GM10248 (cell line): ENCODE results near the gene HMOX1.
"Not testable (repeated sequence)": the region's sequence is repeated elsewhere in the genome, so short reads cannot be mapped to it uniquely, and the experiment has no call there.

ENCODE experiments used
- CTCF ChIA-PET: fragments of 300-600 bp; sonication (Branson Sonifier 250); formaldehyde crosslinking; extraction: SDS; loops from one replicate; lab custom pipeline; 2021; ENCODE audit warnings: antibody characterized with exemption; lab: Yijun Ruan, JAX
- POLR2A ChIA-PET: fragments of 350-650 bp; sonication (Branson Sonifier 250); formaldehyde crosslinking; extraction: SDS; loops from one replicate; lab custom pipeline; 2020; ENCODE audit warnings: antibody characterized with exemption; lab: Yijun Ruan, JAX
- DNase-seq: peaks from one replicate; pipeline ENCODE4 v3.0.0; 2012; ENCODE audit errors: extremely low spot score
- TF ChIP-seq, protein P1 (sequence below): IDR thresholded peaks from 2 replicates; pipeline ENCODE4 v1.5.1; 2012; ENCODE audit warnings: mild to moderate bottlenecking, low read depth; ENCODE audit errors: extremely low read depth, missing control alignments, control extremely low read depth

Gene HMOX1

DNA sequence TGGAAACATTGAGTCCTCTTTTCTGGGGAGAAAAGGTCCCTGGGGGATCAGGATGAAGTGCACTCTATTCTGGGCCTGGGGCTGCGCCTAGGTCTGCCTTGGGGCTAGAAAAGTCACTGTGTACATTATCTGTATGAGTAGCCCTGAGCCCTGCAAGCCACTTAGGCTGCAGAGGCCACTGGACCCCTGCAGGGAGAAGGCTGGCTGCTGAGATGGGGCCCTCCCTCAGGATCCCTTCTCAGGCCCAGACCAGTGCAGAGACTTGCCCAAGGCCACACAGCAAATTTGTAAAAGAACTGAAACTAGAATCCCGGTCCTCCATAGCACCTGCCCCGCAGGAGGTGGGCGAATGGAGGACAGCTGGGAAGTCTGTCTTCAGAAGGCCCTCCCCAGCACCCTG lies 26.8 kb upstream of the HMOX1 start:
- ChIA-PET POLR2A (no interaction called here), CTCF (interaction anchor here (1.3 to 2.2 kb wide), 6 partner anchors 8 to 770 kb away, joined by 3 to 13 read pairs (median 5); no protein-coding TSS in a partner anchor)
- DNase-seq, result no peak
- TF ChIP-seq, protein P1, sequence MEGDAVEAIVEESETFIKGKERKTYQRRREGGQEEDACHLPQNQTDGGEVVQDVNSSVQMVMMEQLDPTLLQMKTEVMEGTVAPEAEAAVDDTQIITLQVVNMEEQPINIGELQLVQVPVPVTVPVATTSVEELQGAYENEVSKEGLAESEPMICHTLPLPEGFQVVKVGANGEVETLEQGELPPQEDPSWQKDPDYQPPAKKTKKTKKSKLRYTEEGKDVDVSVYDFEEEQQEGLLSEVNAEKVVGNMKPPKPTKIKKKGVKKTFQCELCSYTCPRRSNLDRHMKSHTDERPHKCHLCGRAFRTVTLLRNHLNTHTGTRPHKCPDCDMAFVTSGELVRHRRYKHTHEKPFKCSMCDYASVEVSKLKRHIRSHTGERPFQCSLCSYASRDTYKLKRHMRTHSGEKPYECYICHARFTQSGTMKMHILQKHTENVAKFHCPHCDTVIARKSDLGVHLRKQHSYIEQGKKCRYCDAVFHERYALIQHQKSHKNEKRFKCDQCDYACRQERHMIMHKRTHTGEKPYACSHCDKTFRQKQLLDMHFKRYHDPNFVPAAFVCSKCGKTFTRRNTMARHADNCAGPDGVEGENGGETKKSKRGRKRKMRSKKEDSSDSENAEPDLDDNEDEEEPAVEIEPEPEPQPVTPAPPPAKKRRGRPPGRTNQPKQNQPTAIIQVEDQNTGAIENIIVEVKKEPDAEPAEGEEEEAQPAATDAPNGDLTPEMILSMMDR, result no peak

DNA sequence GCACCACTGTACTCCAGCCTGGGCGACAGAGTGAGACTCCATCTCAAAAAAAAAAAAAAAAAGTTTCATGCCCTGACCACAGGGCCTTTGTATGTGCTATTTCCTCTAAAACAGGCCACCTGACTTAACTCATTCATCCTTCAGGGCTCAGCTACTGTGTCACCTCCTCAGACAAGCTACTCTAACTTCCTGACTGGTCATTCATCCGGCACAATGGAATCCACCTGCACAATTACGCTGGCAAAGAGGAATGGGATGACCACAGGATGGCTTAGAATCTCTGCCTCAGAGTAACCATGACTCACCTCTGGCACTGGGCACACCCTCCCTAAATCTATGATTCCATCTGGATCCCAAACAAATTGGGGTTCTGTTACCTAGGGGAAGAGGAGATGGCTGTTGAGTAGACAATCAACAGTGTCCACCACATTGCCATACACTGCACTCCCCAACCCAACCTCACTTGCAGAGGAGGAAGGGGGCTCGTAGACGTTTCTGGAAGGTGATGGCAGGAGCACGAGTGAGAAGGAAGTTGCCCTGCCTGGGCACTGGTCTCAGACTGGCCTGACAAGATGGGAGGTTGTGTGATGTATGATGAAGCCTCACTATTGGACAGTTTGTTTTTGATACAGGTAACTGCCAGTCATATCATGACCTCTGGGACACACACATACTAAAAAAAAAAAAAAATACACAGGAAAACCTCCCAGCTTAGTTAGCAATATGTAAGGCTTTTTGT lies 22.8 kb upstream of the HMOX1 start:
- DNase-seq, result no peak
- POLR2A ChIA-PET, result no interaction called here
- TF ChIP-seq, protein P1, result no peak
- CTCF ChIA-PET, result interaction anchor here (1.1 to 2.1 kb wide), 5 partner anchors 7 to 73 kb away, joined by 3 to 9 read pairs (median 3); no protein-coding TSS in a partner anchor

DNA sequence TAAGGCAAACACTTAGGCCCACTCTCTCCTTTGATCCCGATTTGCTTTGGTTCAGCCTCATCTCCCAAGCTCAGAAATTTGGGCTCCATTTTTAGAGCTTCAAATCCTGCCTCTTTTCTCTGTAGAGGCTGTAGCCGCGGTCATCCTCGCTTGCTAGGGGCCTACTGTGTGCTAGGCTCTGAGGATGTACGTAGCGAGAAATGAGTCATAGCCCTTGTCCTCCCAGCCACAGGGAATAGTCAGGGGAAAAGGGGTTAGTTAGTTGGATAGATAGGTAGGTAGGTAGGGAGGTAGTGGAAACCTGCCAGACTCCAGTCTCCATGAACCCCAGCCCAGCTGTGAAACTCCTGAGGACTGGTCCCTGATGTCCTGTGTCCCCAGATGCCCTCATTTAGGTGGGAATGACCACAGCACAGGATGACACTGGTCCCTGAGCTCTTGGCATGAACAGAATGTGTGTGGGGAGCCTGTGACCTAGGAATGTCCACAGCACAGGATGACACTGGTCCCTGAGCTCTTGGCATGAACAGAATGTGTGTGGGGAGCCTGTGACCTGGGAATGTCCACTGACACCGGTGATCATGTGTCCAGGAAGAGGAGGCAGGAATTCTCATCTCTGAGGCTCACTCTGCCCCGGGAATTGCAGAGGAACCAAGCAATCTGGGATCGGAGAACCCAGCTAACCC lies 21.4 kb upstream of the HMOX1 start:
- DNase-seq, result no peak
- ChIA-PET POLR2A (no interaction called here), CTCF (interaction anchor here (1.0 to 2.1 kb wide), 6 partner anchors 8 to 182 kb away, joined by 3 to 9 read pairs (median 4); no protein-coding TSS in a partner anchor)
- TF ChIP-seq, protein P1, result no peak

DNA sequence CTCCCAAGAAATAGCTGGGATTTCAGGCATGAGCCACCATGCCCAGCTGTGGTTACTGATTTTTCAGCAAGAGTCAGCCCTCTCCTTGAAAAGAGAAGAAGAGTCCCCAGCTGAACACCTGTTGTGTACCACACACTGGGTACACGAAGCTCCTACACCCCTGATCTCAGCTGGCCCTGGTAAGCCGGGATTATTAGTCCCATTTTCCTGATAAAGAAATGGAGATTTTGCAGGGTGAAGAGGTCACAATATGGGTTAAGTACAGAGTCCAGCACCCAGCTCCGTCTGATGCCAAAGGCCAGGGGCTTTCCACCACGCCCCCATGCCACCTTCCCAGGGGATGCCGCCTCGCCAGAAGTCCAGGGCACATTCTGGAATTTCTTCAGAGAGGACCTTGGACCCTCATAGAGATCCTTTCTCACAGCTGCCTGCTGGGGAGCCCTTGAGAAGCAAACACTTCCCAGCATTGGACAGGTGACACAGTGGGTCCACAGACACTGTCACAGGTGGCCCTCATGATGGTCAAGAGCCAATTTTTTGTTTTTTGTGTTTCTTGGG lies 19.8 kb upstream of the HMOX1 start:
- DNase-seq, result no peak
- POLR2A ChIA-PET, result no interaction called here
- CTCF ChIA-PET, result interaction anchor here (1.3 to 3.0 kb wide), 2 partner anchors 8 to 10 kb away, joined by 5 to 13 read pairs; no protein-coding TSS in a partner anchor
- TF ChIP-seq, protein P1, result no peak

DNA sequence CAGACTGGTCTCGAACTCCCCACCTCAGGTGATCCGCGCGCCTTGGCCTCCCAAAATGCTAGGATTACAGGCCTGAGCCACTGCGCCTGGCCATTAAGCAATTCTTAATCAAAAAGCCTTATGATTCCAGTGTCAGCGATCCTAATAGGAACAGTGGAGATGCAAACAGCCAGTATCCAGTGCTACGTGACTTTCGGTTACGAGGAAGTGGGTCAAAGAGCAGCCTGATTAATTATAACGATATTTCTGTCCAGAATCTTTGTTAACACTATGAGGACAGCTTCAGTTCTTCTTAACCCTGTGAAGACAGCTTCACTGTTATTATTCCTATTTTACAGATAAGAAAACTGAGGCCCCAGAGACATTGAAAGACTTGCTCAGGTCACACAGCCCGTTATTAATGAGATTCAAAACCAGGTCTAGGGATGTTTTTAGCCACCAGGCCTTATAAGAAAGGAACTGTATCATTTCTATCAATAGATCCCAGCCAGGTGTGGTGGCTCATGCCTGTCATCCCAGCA lies 17.3 kb upstream of the HMOX1 start:
- POLR2A ChIA-PET, result no interaction called here
- TF ChIP-seq, protein P1, result no peak
- no peak for DNase-seq
- CTCF ChIA-PET, result interaction anchor here (1.9 to 3.0 kb wide), 2 partner anchors 11 to 13 kb away, joined by 12 to 13 read pairs; no protein-coding TSS in a partner anchor

DNA sequence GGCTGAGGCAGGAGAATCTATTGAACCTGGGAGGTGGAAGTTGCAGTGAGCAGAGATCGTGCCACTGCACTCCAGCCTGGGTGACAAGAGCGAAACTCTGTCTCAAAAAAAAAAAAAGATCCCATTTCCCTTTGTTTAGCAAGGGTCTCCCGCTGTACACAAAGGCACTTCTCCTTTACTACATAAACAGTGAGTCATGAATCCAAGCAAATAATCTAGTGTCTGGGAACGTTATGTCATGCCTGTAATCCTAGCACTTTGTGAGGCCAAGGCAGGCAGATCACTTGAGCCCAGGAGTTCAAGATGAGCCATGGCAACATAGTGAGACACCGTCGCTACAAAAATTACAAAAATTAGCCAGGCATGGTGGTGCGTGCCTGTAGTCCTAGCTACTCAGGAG lies 16.7 kb upstream of the HMOX1 start:
- CTCF ChIA-PET, DNase-seq: not testable (repeated sequence)
- POLR2A ChIA-PET, result interaction anchor here (0.6 kb wide), 1 partner anchor 313 kb away, joined by 3 read pairs; no protein-coding TSS in a partner anchor
